ENCODE results near the gene DENND2C. TPM values are rescaled to one million over a fixed set of nuclear protein-coding genes. Genes with fewer than 3 reads are reported as not detected.

The DENND2C gene
- total and polyA plus RNA-seq, 12 donors = 1.3 to 5.2 (median 3.3) TPM

DNA sequence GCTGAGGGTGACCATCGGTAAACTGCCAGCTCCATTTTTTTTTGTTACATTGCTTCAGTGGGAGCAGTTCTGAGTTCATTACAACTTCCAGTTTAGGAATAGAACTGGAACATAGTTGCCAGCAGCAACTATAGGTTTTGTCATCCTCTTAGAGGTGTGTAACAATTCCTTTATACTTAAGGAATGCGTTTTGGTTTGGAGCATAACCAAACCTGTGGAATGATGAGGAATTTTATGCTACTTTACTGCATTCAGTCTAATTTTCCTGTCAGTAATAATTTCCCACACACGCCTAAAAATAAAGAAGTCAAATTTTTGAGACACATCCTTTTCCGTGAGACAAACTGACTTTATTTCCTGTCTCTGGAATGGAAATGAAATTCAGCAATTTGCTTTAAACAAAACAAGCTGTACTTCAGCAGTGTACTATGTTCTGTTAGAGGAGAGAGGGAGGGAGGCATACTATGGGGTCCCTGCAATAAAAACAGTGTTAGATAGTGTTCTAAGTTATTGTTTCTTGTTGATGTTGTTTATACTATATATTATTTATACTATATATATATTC lies 30.3 kb upstream of the DENND2C start:
- TF ChIP-seq, protein P1, sequence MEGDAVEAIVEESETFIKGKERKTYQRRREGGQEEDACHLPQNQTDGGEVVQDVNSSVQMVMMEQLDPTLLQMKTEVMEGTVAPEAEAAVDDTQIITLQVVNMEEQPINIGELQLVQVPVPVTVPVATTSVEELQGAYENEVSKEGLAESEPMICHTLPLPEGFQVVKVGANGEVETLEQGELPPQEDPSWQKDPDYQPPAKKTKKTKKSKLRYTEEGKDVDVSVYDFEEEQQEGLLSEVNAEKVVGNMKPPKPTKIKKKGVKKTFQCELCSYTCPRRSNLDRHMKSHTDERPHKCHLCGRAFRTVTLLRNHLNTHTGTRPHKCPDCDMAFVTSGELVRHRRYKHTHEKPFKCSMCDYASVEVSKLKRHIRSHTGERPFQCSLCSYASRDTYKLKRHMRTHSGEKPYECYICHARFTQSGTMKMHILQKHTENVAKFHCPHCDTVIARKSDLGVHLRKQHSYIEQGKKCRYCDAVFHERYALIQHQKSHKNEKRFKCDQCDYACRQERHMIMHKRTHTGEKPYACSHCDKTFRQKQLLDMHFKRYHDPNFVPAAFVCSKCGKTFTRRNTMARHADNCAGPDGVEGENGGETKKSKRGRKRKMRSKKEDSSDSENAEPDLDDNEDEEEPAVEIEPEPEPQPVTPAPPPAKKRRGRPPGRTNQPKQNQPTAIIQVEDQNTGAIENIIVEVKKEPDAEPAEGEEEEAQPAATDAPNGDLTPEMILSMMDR (IDR thresholded peaks at IDR 0.05) = no peak
- no peak for ATAC-seq
- intact Hi-C loops (cut with DNase I) = no loop called here
- H3K4me1 ChIP-seq = peaks cover 0 to 6% (median 0%) of the 10 kb centered on the region in 9 donors
- peaks cover 0 to 14% (median 0%) of the 10 kb centered on the region in 9 donors for H3K36me3 ChIP-seq
- no peaks in the 10 kb centered on the region for H3K27me3 ChIP-seq
- no peak overlapping the region for H3K27ac ChIP-seq
- H3K4me3 ChIP-seq = no peak overlapping the region
- DNase-seq = no peak
- WGBS, 2 donors = 37 to 49% methylated on average over 4 of the region's 4 CpGs
- no peaks in the 10 kb centered on the region for H3K9me3 ChIP-seq

DNA sequence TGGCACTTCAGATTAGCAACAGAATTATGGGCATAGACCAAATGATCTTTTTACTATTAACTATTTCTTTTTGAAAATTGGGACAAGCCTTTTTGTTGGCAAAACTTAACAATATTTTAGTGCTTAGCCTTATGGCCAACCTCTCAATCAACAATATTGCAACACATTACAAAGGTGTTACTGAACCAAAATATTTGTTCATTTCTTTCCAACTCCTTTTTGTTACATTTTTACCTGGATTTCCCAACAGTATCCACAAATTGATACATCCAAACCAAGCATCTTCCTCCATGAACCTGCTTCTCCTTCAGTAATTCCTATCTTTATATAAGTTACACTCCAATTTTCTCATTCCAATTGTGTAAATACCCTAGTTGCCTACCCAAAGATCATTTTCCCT lies 27.0 kb upstream of the DENND2C start:
- intact Hi-C loops (cut with DNase I) = no loop called here
- Histone ChIP-seq H3K4me3 (no peak overlapping the region), H3K27ac (no peak overlapping the region), H3K9me3 (no peaks in the 10 kb centered on the region), H3K27me3 (peaks cover 0 to 4% (median 0%) of the 10 kb centered on the region in 7 donors), H3K4me1 (peaks cover 0 to 6% (median 0%) of the 10 kb centered on the region in 9 donors), H3K36me3 (no peaks in the 10 kb centered on the region)
- DNase-seq (no peak), ATAC-seq (no peak)
- TF ChIP-seq, protein P1 (IDR thresholded peaks at IDR 0.05) = no peak

GRCh38 chr1:114695430-114696058 lies 25.7 kb upstream of the DENND2C start, which contains the start of gene AMPD1:
TSS of gene AMPD1 (minus strand) at chr1:114695546. CDS start at chr1:114695471, 75 bp downstream.
- Histone ChIP-seq H3K36me3 (no peaks in the 10 kb centered on the region), H3K4me1 (peaks cover 0 to 6% (median 0%) of the 10 kb centered on the region in 9 donors), H3K4me3 (no peak within 1 kb of the TSS), H3K27ac (no peak within 1 kb of the TSS), H3K27me3 (peaks cover 0 to 4% (median 0%) of the 10 kb centered on the region in 7 donors), H3K9me3 (no peaks in the 10 kb centered on the region)
- intact Hi-C loops (cut with DNase I) = no loop called here
- no peak for DNase-seq
- TF ChIP-seq, protein P1 (IDR thresholded peaks at IDR 0.05) = no peak
- no peak for ATAC-seq
- 77 to 83% methylated on average over 6 of the region's 6 CpGs for WGBS, 2 donors

- ATAC-seq = no peak
Measured at GRCh38 chr1:114694540-114695310, 24.9 kb upstream of the DENND2C start.

More at GRCh38 chr1:114694540-114695310, 24.9 kb upstream of the DENND2C start:
- intact Hi-C loops (cut with DNase I) = no loop called here
- Histone ChIP-seq H3K9me3 (no peaks in the 10 kb centered on the region), H3K36me3 (no peaks in the 10 kb centered on the region), H3K27ac (no peak overlapping the region), H3K4me1 (no peaks in the 10 kb centered on the region), H3K27me3 (peaks cover 0 to 4% (median 3%) of the 10 kb centered on the region in 7 donors), H3K4me3 (no peak overlapping the region)
- WGBS, 2 donors = 82 to 85% methylated on average over 9 of the region's 9 CpGs
- TF ChIP-seq, protein P1 (IDR thresholded peaks at IDR 0.05) = no peak
- DNase-seq = no peak

All from heart right ventricle (tissue), 16 donors.